Gastroesophageal sphincter (tissue), 4 donors: ENCODE results near the gene OTUB2. TPM values are rescaled to one million over a fixed set of nuclear protein-coding genes. Genes with fewer than 3 reads are reported as not detected.
"Not testable (repeated sequence)": the region's sequence is repeated elsewhere in the genome, so short reads cannot be mapped to it uniquely, and the experiment has no call there.

Source experiments
- ATAC-seq: fragments of 150-250 bp; one replicate; pipeline ENCODE4 v1.9.1; 2016; ENCODE audit warnings: mild to moderate bottlenecking, moderate library complexity
- H3K27ac ChIP-seq, 4 donors: fragments of 200-600 bp; sonication (generic) in 3 of 4; 1 replicate in 3 of 4; 2 replicates in 1 of 4; pipeline ENCODE4 v1.5.1; 2016 to 2019
- H3K27me3 ChIP-seq: fragments of 200-600 bp; sonication (generic); one replicate; pipeline ENCODE4 v1.5.1; 2019
- H3K36me3 ChIP-seq, 2 donors: fragments of 200-600 bp; sonication (generic); one replicate each; pipeline ENCODE4 v1.5.1; 2019; ENCODE audit warnings: control low read depth in 1 of 2
- H3K4me1 ChIP-seq, 3 donors: fragments of 200-600 bp; sonication (generic); 1 replicate in 2 of 3; 2 replicates in 1 of 3; pipeline ENCODE4 v1.5.1; 2016 to 2019; ENCODE audit warnings: control low read depth in 2 of 3
- H3K4me3 ChIP-seq, 2 donors: fragments of 200-600 bp; sonication (generic); one replicate each; pipeline ENCODE4 v1.5.1; 2019; ENCODE audit warnings: mild to moderate bottlenecking in 1 of 2, moderate library complexity in 1 of 2
- H3K9me3 ChIP-seq, 3 donors: fragments of 200-600 bp; sonication (generic); one replicate each; pipeline ENCODE4 v1.5.1; 2017 to 2019; ENCODE audit warnings: control low read depth in 2 of 3
- EP300 ChIP-seq: sonication (generic); formaldehyde crosslinking; IDR thresholded peaks from one replicate; pipeline ENCODE4 v1.6.1; 2017; ENCODE audit warnings: antibody characterized with exemption, mild to moderate bottlenecking
- POLR2A ChIP-seq, 2 donors: fragments of 450-650 bp; IDR thresholded peaks; one replicate each; pipeline ENCODE4 v1.6.1; 2017; ENCODE audit warnings: antibody characterized with exemption in 2 of 2, mild to moderate bottlenecking in 2 of 2, moderate library complexity in 1 of 2
- POLR2AphosphoS5 ChIP-seq: sonication (generic); formaldehyde crosslinking; IDR thresholded peaks from one replicate; pipeline ENCODE4 v1.6.1; 2017; ENCODE audit warnings: antibody characterized with exemption
- WGBS, 2 donors: methylation state at CpG; one replicate each; pipeline ENCODE4 v1.1.5; 2018; ENCODE audit warnings: low coverage in 1 of 2; 5-methylcytosine and 5-hydroxymethylcytosine counted together
- total RNA-seq, 4 donors: library from RNA; depleted of rRNA; stranded (reverse); fragments of >200 nt; gene quantifications; one replicate each; pipeline ENCODE4 v1.1.0, GENCODE V29; 2016
- TF ChIP-seq, protein P1 (sequence below), 4 experiments: fragments of 200-600 bp in 2 of 4; fragments of 450-650 bp in 2 of 4; sonication (generic) in 1 of 4; IDR thresholded peaks; one replicate each; pipeline ENCODE4 v1.5.1; 2017 to 2019; ENCODE audit warnings: antibody characterized with exemption in 4 of 4, mild to moderate bottlenecking in 2 of 4, moderate library complexity in 2 of 4

The OTUB2 gene
- total RNA-seq, 4 donors from 2014 or later, result 0.16 to 0.84 (median 0.65) TPM

- TF ChIP-seq EP300 (no peak), POLR2AphosphoS5 (no peak), POLR2A (IDR thresholded peaks at IDR 0.05) (no peak)
- TF ChIP-seq, protein P1, sequence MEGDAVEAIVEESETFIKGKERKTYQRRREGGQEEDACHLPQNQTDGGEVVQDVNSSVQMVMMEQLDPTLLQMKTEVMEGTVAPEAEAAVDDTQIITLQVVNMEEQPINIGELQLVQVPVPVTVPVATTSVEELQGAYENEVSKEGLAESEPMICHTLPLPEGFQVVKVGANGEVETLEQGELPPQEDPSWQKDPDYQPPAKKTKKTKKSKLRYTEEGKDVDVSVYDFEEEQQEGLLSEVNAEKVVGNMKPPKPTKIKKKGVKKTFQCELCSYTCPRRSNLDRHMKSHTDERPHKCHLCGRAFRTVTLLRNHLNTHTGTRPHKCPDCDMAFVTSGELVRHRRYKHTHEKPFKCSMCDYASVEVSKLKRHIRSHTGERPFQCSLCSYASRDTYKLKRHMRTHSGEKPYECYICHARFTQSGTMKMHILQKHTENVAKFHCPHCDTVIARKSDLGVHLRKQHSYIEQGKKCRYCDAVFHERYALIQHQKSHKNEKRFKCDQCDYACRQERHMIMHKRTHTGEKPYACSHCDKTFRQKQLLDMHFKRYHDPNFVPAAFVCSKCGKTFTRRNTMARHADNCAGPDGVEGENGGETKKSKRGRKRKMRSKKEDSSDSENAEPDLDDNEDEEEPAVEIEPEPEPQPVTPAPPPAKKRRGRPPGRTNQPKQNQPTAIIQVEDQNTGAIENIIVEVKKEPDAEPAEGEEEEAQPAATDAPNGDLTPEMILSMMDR (IDR thresholded peaks at IDR 0.05), result no peak
- Histone ChIP-seq H3K27ac (no peak overlapping the region), H3K4me3 (no peak overlapping the region), H3K4me1 (peaks cover 0 to 73% (median 7%) of the 10 kb centered on the region in 3 donors), H3K9me3 (no peaks in the 10 kb centered on the region), H3K36me3 (peaks cover 8 to 76% of the 10 kb centered on the region in 2 donors), H3K27me3 (no peaks in the 10 kb centered on the region)
- whole genome bisulfite sequencing, 2 donors, result 40 to 68% methylated on average over 1 to 5 of the region's 5 CpGs
- no peak for ATAC-seq
Observed at GRCh38 chr14:94059998-94060397, 33.9 kb downstream of the OTUB2 start.

GRCh38 chr14:94062344-94062940 is 36.3 kb downstream of the OTUB2 start:
- H3K27me3 ChIP-seq, result no peaks in the 10 kb centered on the region
- ATAC-seq, result no peak
- H3K4me1 ChIP-seq, result peaks cover 0 to 90% (median 23%) of the 10 kb centered on the region in 3 donors
- peaks cover 7 to 52% of the 10 kb centered on the region in 2 donors for H3K36me3 ChIP-seq
- no peaks in the 10 kb centered on the region for H3K9me3 ChIP-seq
- H3K4me3 ChIP-seq, result no peak overlapping the region
- 44 to 70% methylated on average over 4 to 6 of the region's 9 CpGs for WGBS, 2 donors
- TF ChIP-seq, protein P1 (IDR thresholded peaks at IDR 0.05), result no peak
- TF ChIP-seq EP300 (no peak), POLR2A (IDR thresholded peaks at IDR 0.05) (no peak), POLR2AphosphoS5 (no peak)
- H3K27ac ChIP-seq, result no peak overlapping the region

DNA sequence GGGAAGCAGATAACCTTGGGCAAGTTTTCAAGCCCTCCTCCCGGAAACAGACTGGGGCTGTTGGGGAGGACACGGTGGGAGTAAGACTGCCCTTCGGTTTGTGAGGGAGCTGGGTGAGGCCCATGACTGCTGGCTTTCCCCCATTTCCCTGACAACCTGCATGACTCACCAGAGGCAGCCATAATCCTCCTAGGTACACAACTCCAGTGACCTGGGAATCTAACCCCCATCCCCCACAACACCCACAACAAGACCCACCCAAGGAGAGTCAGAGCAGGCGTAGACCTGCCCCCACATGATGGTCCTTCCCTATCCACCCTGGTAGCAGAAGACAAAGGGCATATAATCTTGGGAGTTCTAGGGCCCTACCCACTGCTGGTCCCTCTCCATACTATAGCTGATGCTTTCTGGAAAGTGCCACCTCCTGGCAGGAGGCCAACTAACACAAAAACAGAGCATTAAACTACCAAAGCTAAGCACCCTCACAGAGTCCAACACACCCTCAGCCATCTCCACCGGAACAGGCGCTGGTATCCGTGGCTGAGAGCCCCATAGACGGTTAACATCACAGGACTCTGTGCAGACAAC is 40.0 kb downstream of the OTUB2 start:
- no peak overlapping the region for H3K4me3 ChIP-seq
- peak overlapping the region in 1 of 4 donors; percentile 2 for H3K27ac ChIP-seq
- H3K9me3 ChIP-seq, result no peaks in the 10 kb centered on the region
- peaks cover 4 to 14% of the 10 kb centered on the region in 2 donors for H3K36me3 ChIP-seq
- WGBS, 2 donors, result 65% methylated on average over 4 of the region's 8 CpGs; no CpG with 5 or more reads in 1 of the 2 donors
- no peak for ATAC-seq
- H3K27me3 ChIP-seq, result no peaks in the 10 kb centered on the region
- TF ChIP-seq, protein P1 (IDR thresholded peaks at IDR 0.05), result no peak
- no peak for TF ChIP-seq EP300
- no peak for TF ChIP-seq POLR2A (IDR thresholded peaks at IDR 0.05)
- TF ChIP-seq POLR2AphosphoS5, result no peak
- peaks cover 0 to 74% (median 23%) of the 10 kb centered on the region in 3 donors for H3K4me1 ChIP-seq

- H3K36me3 ChIP-seq, result peaks cover 0 to 23% of the 10 kb centered on the region in 2 donors
- WGBS, 2 donors, result 90 to 95% methylated on average over 3 of the region's 3 CpGs
- not testable (repeated sequence) for H3K27ac ChIP-seq, H3K27me3 ChIP-seq, H3K9me3 ChIP-seq, H3K4me3 ChIP-seq, ATAC-seq
- peaks cover 2 to 40% (median 3%) of the 10 kb centered on the region in 3 donors for H3K4me1 ChIP-seq
Observed at GRCh38 chr14:94072076-94072475, 45.9 kb downstream of the OTUB2 start.

GRCh38 chr14:94074534-94074933 is 48.4 kb downstream of the OTUB2 start:
- no peak overlapping the region for H3K4me3 ChIP-seq
- no peak for ATAC-seq
- TF ChIP-seq EP300 (no peak), POLR2A (IDR thresholded peaks at IDR 0.05) (no peak), POLR2AphosphoS5 (no peak)
- TF ChIP-seq, protein P1 (IDR thresholded peaks at IDR 0.05), result no peak
- peaks cover 0 to 7% (median 0%) of the 10 kb centered on the region in 3 donors for H3K9me3 ChIP-seq
- no peak overlapping the region for H3K27ac ChIP-seq
- H3K36me3 ChIP-seq, result peaks cover 0 to 42% of the 10 kb centered on the region in 2 donors
- H3K27me3 ChIP-seq, result no peaks in the 10 kb centered on the region
- peaks cover 18 to 58% (median 19%) of the 10 kb centered on the region in 3 donors for H3K4me1 ChIP-seq
- 89 to 97% methylated on average over 3 of the region's 3 CpGs for WGBS, 2 donors
